ENCODE data around the gene C20orf144.
A peak's percentile ranks its signal among the peaks of the same experiment; 100 is the strongest.

C20orf144 gene

GRCh38 chr20:33681288-33681687, 19.2 kb downstream of the C20orf144 start:
- Histone ChIP-seq H3K4me2 (ENCODE audit: low read depth, low read length) (no peak overlapping the region), H3K9me2 (replicated peaks; ENCODE audit: insufficient read depth, low read length) (no peaks in the 10 kb centered on the region), H3K27me3 (replicated peaks; ENCODE audit: insufficient read depth, low read length) (no peaks in the 10 kb centered on the region), H4K20me1 (ENCODE audit: insufficient read depth, low read length) (no peaks in the 10 kb centered on the region), H3F3A (ENCODE audit: insufficient read depth, low read length) (peaks cover 13% of the 10 kb centered on the region), H3K4me3 (ENCODE audit: low read length) (no peak overlapping the region), H3K27ac (ENCODE audit: low read length) (no peak overlapping the region), H3K4me1 (ENCODE audit: low read length) (peaks cover 8% of the 10 kb centered on the region), H3K79me2 (ENCODE audit: low read length) (peaks cover 60% of the 10 kb centered on the region), H3K9me3 (replicated peaks; ENCODE audit: insufficient read depth, low read length) (no peaks in the 10 kb centered on the region), H2AFZ (ENCODE audit: low read length) (no peak overlapping the region), H3K9ac (ENCODE audit: low read length) (no peak overlapping the region), H3K36me3 (replicated peaks; ENCODE audit: insufficient read depth, low read length) (no peaks in the 10 kb centered on the region)
- DNase-seq: no peak
- TF ChIP-seq EZH2 (optimal IDR thresholded peaks at IDR 0.05; ENCODE audit: low read depth, low read length): no peak
- no peak for TF ChIP-seq CTCF (IDR thresholded peaks at IDR 0.05; ENCODE audit: low read length)
- no peak for TF ChIP-seq EZH2phosphoT487 (IDR thresholded peaks at IDR 0.05; ENCODE audit: low read length)

GRCh38 chr20:33681728-33682353, 19.7 kb downstream of the C20orf144 start:
- Histone ChIP-seq H3K79me2 (ENCODE audit: low read length) (peaks cover 60% of the 10 kb centered on the region), H3K9ac (ENCODE audit: low read length) (no peak overlapping the region), H4K20me1 (ENCODE audit: insufficient read depth, low read length) (no peaks in the 10 kb centered on the region), H3K9me2 (replicated peaks; ENCODE audit: insufficient read depth, low read length) (no peaks in the 10 kb centered on the region), H3K4me1 (ENCODE audit: low read length) (peaks cover 11% of the 10 kb centered on the region), H3K9me3 (replicated peaks; ENCODE audit: insufficient read depth, low read length) (no peaks in the 10 kb centered on the region), H3K4me2 (ENCODE audit: low read depth, low read length) (no peak overlapping the region), H3K4me3 (ENCODE audit: low read length) (no peak overlapping the region), H3K36me3 (replicated peaks; ENCODE audit: insufficient read depth, low read length) (no peaks in the 10 kb centered on the region), H3F3A (ENCODE audit: insufficient read depth, low read length) (peaks cover 10% of the 10 kb centered on the region), H3K27ac (ENCODE audit: low read length) (no peak overlapping the region), H3K27me3 (replicated peaks; ENCODE audit: insufficient read depth, low read length) (no peaks in the 10 kb centered on the region), H2AFZ (ENCODE audit: low read length) (no peak overlapping the region)
- no peak for DNase-seq
- TF ChIP-seq CTCF (IDR thresholded peaks at IDR 0.05; ENCODE audit: low read length) (no peak), EZH2phosphoT487 (IDR thresholded peaks at IDR 0.05; ENCODE audit: low read length) (no peak), EZH2 (optimal IDR thresholded peaks at IDR 0.05; ENCODE audit: low read depth, low read length) (no peak)

GRCh38 chr20:33684533-33685327, 22.6 kb downstream of the C20orf144 start:
- H2AFZ ChIP-seq (ENCODE audit: low read length): peak overlapping the region; percentile 82; the same call in 1 of the 2 replicates
- H3K4me1 ChIP-seq (ENCODE audit: low read length): peaks cover 14% of the 10 kb centered on the region
- H3K27me3 ChIP-seq (replicated peaks; ENCODE audit: insufficient read depth, low read length): no peaks in the 10 kb centered on the region

More at GRCh38 chr20:33684533-33685327, 22.6 kb downstream of the C20orf144 start:
- Histone ChIP-seq H3K79me2 (ENCODE audit: low read length) (peaks cover 55% of the 10 kb centered on the region), H3K36me3 (replicated peaks; ENCODE audit: insufficient read depth, low read length) (no peaks in the 10 kb centered on the region), H3K4me2 (ENCODE audit: low read depth, low read length) (peak overlapping the region; percentile 79), H4K20me1 (ENCODE audit: insufficient read depth, low read length) (no peaks in the 10 kb centered on the region), H3K27ac (ENCODE audit: low read length) (peak overlapping the region; percentile 87; the same call in 1 of the 2 replicates), H3F3A (ENCODE audit: insufficient read depth, low read length) (peaks cover 10% of the 10 kb centered on the region), H3K9me3 (replicated peaks; ENCODE audit: insufficient read depth, low read length) (no peaks in the 10 kb centered on the region), H3K9ac (ENCODE audit: low read length) (peak overlapping the region; percentile 90), H3K4me3 (ENCODE audit: low read length) (peak overlapping the region; percentile 92), H3K9me2 (replicated peaks; ENCODE audit: insufficient read depth, low read length) (no peaks in the 10 kb centered on the region)
- TF ChIP-seq EZH2phosphoT487 (IDR thresholded peaks at IDR 0.05; ENCODE audit: low read length) (no peak), EZH2 (optimal IDR thresholded peaks at IDR 0.05; ENCODE audit: low read depth, low read length) (no peak), CTCF (IDR thresholded peaks at IDR 0.05; ENCODE audit: low read length) (no peak)
- DNase-seq: no peak
